Hepatocyte (in vitro differentiated cells): ENCODE data around the gene MOB2. TPM values are rescaled to one million over a fixed set of nuclear protein-coding genes. Genes with fewer than 3 reads are reported as not detected.

Experiments used
- DNase-seq: peaks from one replicate; pipeline ENCODE4 v3.0.0-alpha.2; 2016; ENCODE audit warnings: low spot score
- H2AFZ ChIP-seq: fragments of 200-600 bp; sonication (generic); 2 replicates; pipeline ENCODE4 v1.6.0; 2016; ENCODE audit warnings: antibody characterized with exemption, mild to moderate bottlenecking
- H3K27ac ChIP-seq: fragments of 200-600 bp; sonication (generic); 2 replicates; pipeline ENCODE4 v1.5.1; 2016; ENCODE audit warnings: mild to moderate bottlenecking
- H3K27me3 ChIP-seq: fragments of 200-600 bp; sonication (generic); 2 replicates; pipeline ENCODE4 v1.6.1; 2016
- H3K36me3 ChIP-seq: fragments of 200-600 bp; sonication (generic); replicated peaks from 2 replicates; pipeline ENCODE4 v1.5.1; 2016; ENCODE audit warnings: low read depth; ENCODE audit not compliant: insufficient read depth
- H3K4me1 ChIP-seq: fragments of 200-600 bp; sonication (generic); 2 replicates; pipeline ENCODE4 v1.5.1; 2016; ENCODE audit warnings: mild to moderate bottlenecking, moderate library complexity; ENCODE audit not compliant: insufficient read depth
- H3K4me2 ChIP-seq: fragments of 200-600 bp; sonication (generic); 2 replicates; pipeline ENCODE4 v1.6.0; 2016
- H3K4me3 ChIP-seq: fragments of 200-600 bp; sonication (generic); 2 replicates; pipeline ENCODE4 v1.5.1; 2016; ENCODE audit warnings: mild to moderate bottlenecking
- H3K79me2 ChIP-seq: fragments of 200-600 bp; sonication (generic); 2 replicates; pipeline ENCODE4 v1.6.0; 2017; ENCODE audit warnings: mild to moderate bottlenecking
- H3K9me2 ChIP-seq: fragments of 200-600 bp; sonication (generic); replicated peaks from 2 replicates; pipeline ENCODE4 v1.6.0; 2017; ENCODE audit warnings: mild to moderate bottlenecking; ENCODE audit not compliant: insufficient read depth
- H3K9me3 ChIP-seq: fragments of 200-600 bp; sonication (generic); 2 replicates; pipeline ENCODE4 v1.5.1; 2016; ENCODE audit warnings: low read depth, mild to moderate bottlenecking
- H4K20me1 ChIP-seq: fragments of 200-600 bp; sonication (generic); 2 replicates; pipeline ENCODE4 v1.6.0; 2016; ENCODE audit warnings: mild to moderate bottlenecking; ENCODE audit not compliant: insufficient read depth, poor library complexity, severe bottlenecking
- EZH2 ChIP-seq: fragments of 200-600 bp; sonication (generic); IDR thresholded peaks from 2 replicates; pipeline ENCODE4 v1.6.1; 2016; ENCODE audit warnings: antibody characterized with exemption, mild to moderate bottlenecking, borderline replicate concordance
- EZH2phosphoT487 ChIP-seq: fragments of 200-600 bp; sonication (generic); IDR thresholded peaks from one replicate; pipeline ENCODE4 v1.6.1; 2018; ENCODE audit warnings: antibody characterized with exemption, mild to moderate bottlenecking, low read depth, moderate library complexity; ENCODE audit not compliant: unreplicated experiment, severe bottlenecking
- WGBS: methylation state at CpG from one replicate; pipeline ENCODE4 v1.1.6; 2016; ENCODE audit warnings: low lambda C conversion rate; ENCODE audit errors: missing lambda C conversion rate; 5-methylcytosine and 5-hydroxymethylcytosine counted together
- polyA plus RNA-seq: library from polyadenylated mRNA; unstranded; fragments of >200 nt; fragmentation: Nextera tagmentation; extraction: Ambion mirVana; gene quantifications from 2 replicates; pipeline ENCODE4 v1.2.1, GENCODE V29; 2016
- total RNA-seq: library from RNA; depleted of rRNA; stranded (reverse); fragments of >200 nt; gene quantifications from 2 replicates; pipeline ENCODE4 v1.2.3, GENCODE V29; 2014
- TF ChIP-seq, protein P1 (sequence below): fragments of 200-600 bp; sonication (generic); IDR thresholded peaks from 2 replicates; pipeline ENCODE4 v1.5.1; 2016; ENCODE audit warnings: antibody characterized with exemption, mild to moderate bottlenecking; ENCODE audit not compliant: poor library complexity

The MOB2 gene
- total and polyA plus RNA-seq, 2 experiments from 2014 or later, result 12.5 to 48.2 TPM

DNA sequence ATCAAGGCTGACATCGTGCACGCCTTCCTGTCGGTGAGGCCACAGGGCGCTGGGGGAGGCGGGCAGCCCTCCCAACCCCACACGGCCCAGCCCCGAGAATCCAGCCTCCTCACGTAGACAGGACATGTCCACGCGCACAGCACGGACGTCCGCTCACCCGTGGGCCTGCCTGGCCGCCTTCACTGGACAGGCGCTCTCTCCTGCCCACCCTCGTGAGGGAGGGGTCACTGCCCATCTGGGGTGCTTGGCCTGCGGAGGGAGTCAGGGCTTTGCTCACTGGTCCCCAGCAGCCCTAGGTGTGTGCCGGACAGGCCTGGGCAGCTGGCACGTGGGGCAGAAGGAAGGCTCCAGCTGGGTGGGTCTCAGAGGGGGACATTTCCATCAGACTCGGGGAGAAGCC is 32.0 kb downstream of the MOB2 start:
- no peaks in the 10 kb centered on the region for H3K27me3 ChIP-seq
- no peaks in the 10 kb centered on the region for H3K36me3 ChIP-seq
- no peak overlapping the region for H3K4me2 ChIP-seq
- no peaks in the 10 kb centered on the region for H3K9me3 ChIP-seq
- H3K4me1 ChIP-seq, result no peaks in the 10 kb centered on the region
- no peak overlapping the region for H3K27ac ChIP-seq
- WGBS, result 93% methylated on average over 21 of the region's 21 CpGs
- DNase-seq, result no peak
- H3K4me3 ChIP-seq, result no peak overlapping the region
- no peaks in the 10 kb centered on the region for H4K20me1 ChIP-seq
- TF ChIP-seq EZH2, result no peak
- TF ChIP-seq EZH2phosphoT487, result no peak
- TF ChIP-seq, protein P1, sequence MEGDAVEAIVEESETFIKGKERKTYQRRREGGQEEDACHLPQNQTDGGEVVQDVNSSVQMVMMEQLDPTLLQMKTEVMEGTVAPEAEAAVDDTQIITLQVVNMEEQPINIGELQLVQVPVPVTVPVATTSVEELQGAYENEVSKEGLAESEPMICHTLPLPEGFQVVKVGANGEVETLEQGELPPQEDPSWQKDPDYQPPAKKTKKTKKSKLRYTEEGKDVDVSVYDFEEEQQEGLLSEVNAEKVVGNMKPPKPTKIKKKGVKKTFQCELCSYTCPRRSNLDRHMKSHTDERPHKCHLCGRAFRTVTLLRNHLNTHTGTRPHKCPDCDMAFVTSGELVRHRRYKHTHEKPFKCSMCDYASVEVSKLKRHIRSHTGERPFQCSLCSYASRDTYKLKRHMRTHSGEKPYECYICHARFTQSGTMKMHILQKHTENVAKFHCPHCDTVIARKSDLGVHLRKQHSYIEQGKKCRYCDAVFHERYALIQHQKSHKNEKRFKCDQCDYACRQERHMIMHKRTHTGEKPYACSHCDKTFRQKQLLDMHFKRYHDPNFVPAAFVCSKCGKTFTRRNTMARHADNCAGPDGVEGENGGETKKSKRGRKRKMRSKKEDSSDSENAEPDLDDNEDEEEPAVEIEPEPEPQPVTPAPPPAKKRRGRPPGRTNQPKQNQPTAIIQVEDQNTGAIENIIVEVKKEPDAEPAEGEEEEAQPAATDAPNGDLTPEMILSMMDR, result no peak
- no peak overlapping the region for H2AFZ ChIP-seq
- no peaks in the 10 kb centered on the region for H3K79me2 ChIP-seq
- H3K9me2 ChIP-seq, result no peaks in the 10 kb centered on the region

DNA sequence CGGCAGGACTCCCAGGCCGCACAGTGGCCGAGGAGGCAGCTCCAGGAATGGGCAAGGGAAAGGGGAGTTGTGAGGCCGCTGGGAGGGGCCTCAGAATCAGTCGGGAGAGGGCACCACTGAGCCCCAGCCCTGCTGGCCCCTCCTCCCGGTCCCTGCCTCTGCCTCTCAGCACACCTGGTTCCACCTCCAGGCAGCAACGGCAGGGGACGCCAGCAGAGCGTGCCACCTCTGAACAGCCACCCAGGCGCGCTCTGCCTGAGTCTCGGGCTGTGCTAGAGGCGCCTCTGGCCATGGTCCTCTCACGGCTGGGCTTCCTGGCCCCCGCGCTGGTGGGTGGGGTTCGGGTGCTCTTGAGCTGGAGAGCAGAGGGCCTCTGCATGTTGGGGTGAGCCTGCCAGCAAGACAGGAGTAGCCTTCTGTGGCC is 33.0 kb downstream of the MOB2 start:
- 58% methylated on average over 17 of the region's 17 CpGs for WGBS

DNA sequence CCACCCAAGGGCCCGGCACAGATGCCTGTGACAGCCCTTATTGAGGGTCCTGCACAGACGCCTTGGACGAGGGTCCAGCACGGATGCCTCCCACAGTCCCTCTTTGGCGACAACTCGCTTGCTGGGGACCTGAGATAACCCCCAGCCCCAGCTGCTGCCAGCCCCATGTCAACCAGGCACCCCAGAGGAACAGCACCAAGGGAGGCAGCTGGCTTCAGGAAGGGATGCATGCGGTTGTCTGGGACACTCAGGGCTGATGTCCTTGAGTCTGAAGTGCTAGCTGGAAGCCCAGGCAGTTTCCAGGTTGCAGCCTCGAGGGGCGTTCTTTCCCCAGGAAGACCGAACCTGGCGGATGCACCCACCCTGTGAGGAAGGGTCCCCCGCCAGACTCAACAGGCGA is 33.8 kb downstream of the MOB2 start:
- H3K4me1 ChIP-seq, result no peaks in the 10 kb centered on the region
- no peaks in the 10 kb centered on the region for H3K36me3 ChIP-seq
- no peak for TF ChIP-seq EZH2phosphoT487
- TF ChIP-seq EZH2, result no peak
- TF ChIP-seq, protein P1, result no peak
- H3K4me2 ChIP-seq, result no peak overlapping the region
- H3K27me3 ChIP-seq, result no peaks in the 10 kb centered on the region
- H3K27ac ChIP-seq, result no peak overlapping the region
- H3K79me2 ChIP-seq, result no peaks in the 10 kb centered on the region
- no peak overlapping the region for H3K4me3 ChIP-seq
- H4K20me1 ChIP-seq, result no peaks in the 10 kb centered on the region
- 85% methylated on average over 13 of the region's 13 CpGs for WGBS
- no peak overlapping the region for H2AFZ ChIP-seq
- no peaks in the 10 kb centered on the region for H3K9me2 ChIP-seq
- DNase-seq, result no peak
- H3K9me3 ChIP-seq, result no peaks in the 10 kb centered on the region

More for the DNA sequence above, 33.0 kb downstream of the MOB2 start:
- Histone ChIP-seq H3K4me2 (no peak overlapping the region), H2AFZ (no peak overlapping the region), H3K79me2 (no peaks in the 10 kb centered on the region), H3K4me3 (no peak overlapping the region), H3K27ac (no peak overlapping the region), H3K4me1 (no peaks in the 10 kb centered on the region), H3K9me3 (no peaks in the 10 kb centered on the region), H3K36me3 (no peaks in the 10 kb centered on the region), H3K27me3 (no peaks in the 10 kb centered on the region), H3K9me2 (no peaks in the 10 kb centered on the region), H4K20me1 (no peaks in the 10 kb centered on the region)
- TF ChIP-seq, protein P1, result peak; percentile 20
- no peak for TF ChIP-seq EZH2phosphoT487
- peak; percentile 47 for DNase-seq
